ENCODE results near the gene ZNF534. TPM values are rescaled to one million over a fixed set of nuclear protein-coding genes. Genes with fewer than 3 reads are reported as not detected.
A peak's percentile ranks its signal among the peaks of the same experiment; 100 is the strongest.

The ZNF534 gene
- 0.43 and 0.62 TPM in 2 replicates for total RNA-seq (ENCODE audit: low replicate concordance)

DNA sequence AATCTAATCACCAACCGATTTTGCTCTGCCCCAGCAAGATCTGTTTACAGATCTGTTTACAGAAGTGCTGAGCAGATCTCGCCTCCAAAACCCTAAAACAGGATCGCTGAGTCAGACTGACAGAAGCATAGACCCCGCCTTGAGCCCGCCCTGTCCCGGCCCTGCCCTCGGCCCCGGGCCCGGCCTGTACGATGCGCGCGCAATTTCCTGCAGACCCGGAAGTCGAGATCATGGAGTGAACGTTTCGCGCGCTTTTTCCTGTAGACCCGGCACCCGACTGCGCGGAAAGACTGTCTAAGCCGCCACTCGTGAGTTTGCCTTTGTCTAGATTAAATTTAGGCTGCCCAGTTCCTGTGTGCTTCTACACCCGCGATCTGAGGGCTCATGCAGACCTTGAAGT is at the start of gene ZNF534:
Gene ZNF534 (plus strand): TSS at position 212 of the 400 bp plus-strand sequence. CDS start 2,327 bp downstream, outside the sequence.
- TF ChIP-seq EZH2 (IDR thresholded peaks at IDR 0.05) (no peak), CTCF (IDR thresholded peaks at IDR 0.05) (no peak), EZH2phosphoT487 (IDR thresholded peaks at IDR 0.05) (no peak)
- Histone ChIP-seq H3F3A (ENCODE audit: low read depth) (no peaks in the 10 kb centered on the region), H3K4me1 (no peaks in the 10 kb centered on the region), H3K4me3 (no peak within 1 kb of the TSS), H2AFZ (replicated peaks) (no peak within 1 kb of the TSS), H3K9ac (no peak within 1 kb of the TSS), H3K79me2 (ENCODE audit: low read depth) (no peaks in the 10 kb centered on the region), H4K20me1 (ENCODE audit: low read depth) (no peaks in the 10 kb centered on the region), H3K36me3 (no peaks in the 10 kb centered on the region), H3K27ac (no peak within 1 kb of the TSS), H3K9me3 (ENCODE audit: low read depth) (no peaks in the 10 kb centered on the region), H3K4me2 (no peak within 1 kb of the TSS), H3K27me3 (no peaks in the 10 kb centered on the region)
- Mint-ChIP-seq H3K27me3 (ENCODE audit: insufficient read depth, low read depth) (peaks cover 2% of the 10 kb centered on the region), H3K9me3 (peaks cover 65% of the 10 kb centered on the region), H3K4me3 (no peak within 1 kb of the TSS), H3K27ac (no peak within 1 kb of the TSS), H3K4me1 (no peaks in the 10 kb centered on the region), H3K36me3 (peaks cover 2% of the 10 kb centered on the region)
- no peak for DNase-seq (ENCODE audit: low spot score)

DNA sequence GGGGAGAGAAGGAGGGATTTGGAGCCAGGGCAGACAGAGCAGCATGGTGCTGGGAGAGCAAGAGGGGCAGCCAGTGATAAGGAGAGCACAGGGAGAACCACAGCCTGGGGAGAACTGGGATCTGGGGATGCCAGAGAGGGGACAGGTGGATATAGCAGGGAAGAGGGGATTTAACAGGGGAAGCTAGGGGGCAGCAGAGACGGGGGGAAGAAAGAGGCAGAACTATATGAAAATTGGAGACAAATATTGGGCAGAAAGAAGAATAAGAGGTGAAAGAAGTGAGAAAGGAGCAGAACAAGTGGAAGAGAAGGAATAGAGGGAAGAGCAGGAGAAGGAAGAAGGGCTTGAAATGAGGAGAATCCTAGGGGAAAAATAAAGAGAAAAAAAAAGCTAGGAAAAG is 37.8 kb upstream of the ZNF534 start:
- Histone ChIP-seq H3K27ac (no peak overlapping the region), H3K36me3 (no peaks in the 10 kb centered on the region), H3K9me3 (ENCODE audit: low read depth) (no peaks in the 10 kb centered on the region), H3F3A (ENCODE audit: low read depth) (no peaks in the 10 kb centered on the region), H3K9ac (no peak overlapping the region), H4K20me1 (ENCODE audit: low read depth) (no peaks in the 10 kb centered on the region), H3K4me3 (no peak overlapping the region), H3K79me2 (ENCODE audit: low read depth) (peaks cover 1% of the 10 kb centered on the region), H3K4me1 (no peaks in the 10 kb centered on the region), H3K27me3 (no peaks in the 10 kb centered on the region), H3K4me2 (no peak overlapping the region), H2AFZ (replicated peaks) (no peak overlapping the region)
- peaks cover 7% of the 10 kb centered on the region for H3K36me3 Mint-ChIP-seq
- H3K9me3 Mint-ChIP-seq = peaks cover 63% of the 10 kb centered on the region
- no peaks in the 10 kb centered on the region for H3K27me3 Mint-ChIP-seq (ENCODE audit: insufficient read depth, low read depth)
- H3K4me1 Mint-ChIP-seq = no peaks in the 10 kb centered on the region
- no peak overlapping the region for H3K4me3 Mint-ChIP-seq
- no peak overlapping the region for H3K27ac Mint-ChIP-seq
- DNase-seq (ENCODE audit: low spot score) = no peak
- TF ChIP-seq CTCF (IDR thresholded peaks at IDR 0.05) = peak; percentile 8
- TF ChIP-seq EZH2 (IDR thresholded peaks at IDR 0.05) = no peak
- TF ChIP-seq EZH2phosphoT487 (IDR thresholded peaks at IDR 0.05) = no peak

- H3K27ac Mint-ChIP-seq = no peak within 1 kb of the TSS
- H3K27ac ChIP-seq = peak within 1 kb of the TSS; percentile 65
Measured at GRCh38 chr19:52397310-52398080, 31.5 kb upstream of the ZNF534 start, which contains the start of gene ZNF528. TSS of gene ZNF528 (plus strand) at chr19:52397849. CDS start at chr19:52402014, 4,165 bp downstream.

More at GRCh38 chr19:52397310-52398080, 31.5 kb upstream of the ZNF534 start, which contains the start of gene ZNF528:
- Histone ChIP-seq H3F3A (ENCODE audit: low read depth) (no peaks in the 10 kb centered on the region), H3K4me2 (peak within 1 kb of the TSS; percentile 65), H3K9ac (peak within 1 kb of the TSS; percentile 74), H2AFZ (replicated peaks) (peak within 1 kb of the TSS; percentile 51), H3K27me3 (no peaks in the 10 kb centered on the region), H3K36me3 (no peaks in the 10 kb centered on the region), H4K20me1 (ENCODE audit: low read depth) (no peaks in the 10 kb centered on the region), H3K79me2 (ENCODE audit: low read depth) (peaks cover 14% of the 10 kb centered on the region), H3K4me3 (peak within 1 kb of the TSS; percentile 65), H3K4me1 (no peaks in the 10 kb centered on the region), H3K9me3 (ENCODE audit: low read depth) (no peaks in the 10 kb centered on the region)
- peaks cover 54% of the 10 kb centered on the region for H3K9me3 Mint-ChIP-seq
- no peak within 1 kb of the TSS for H3K4me3 Mint-ChIP-seq
- DNase-seq (ENCODE audit: low spot score) = peak; percentile 92
- H3K4me1 Mint-ChIP-seq = no peaks in the 10 kb centered on the region
- no peak for TF ChIP-seq CTCF (IDR thresholded peaks at IDR 0.05)
- no peak for TF ChIP-seq EZH2phosphoT487 (IDR thresholded peaks at IDR 0.05)
- TF ChIP-seq EZH2 (IDR thresholded peaks at IDR 0.05) = no peak
- peaks cover 3% of the 10 kb centered on the region for H3K27me3 Mint-ChIP-seq (ENCODE audit: insufficient read depth, low read depth)
- no peaks in the 10 kb centered on the region for H3K36me3 Mint-ChIP-seq

Measured in neural progenitor cell (in vitro differentiated cells).